ENCODE measurements around the gene NIPSNAP3A.
"Not testable (repeated sequence)": the region's sequence is repeated elsewhere in the genome, so short reads cannot be mapped to it uniquely, and the experiment has no call there.

Gene NIPSNAP3A

GRCh38 chr9:104747565-104748358 is at the start of gene NIPSNAP3A:
TSS of gene NIPSNAP3A (plus strand) at chr9:104747683. CDS start at chr9:104747793, 110 bp downstream.
- no peak for DNase-seq (ENCODE audit: low read depth)

- DNase-seq (ENCODE audit: low read depth) = no peak
These were observed 47.2 kb upstream of the NIPSNAP3A start for GRCh38 chr9:104700306-104700705.

- DNase-seq (ENCODE audit: low read depth) = not testable (repeated sequence)
These were observed 38.7 kb upstream of the NIPSNAP3A start for GRCh38 chr9:104708737-104709136.

- DNase-seq (ENCODE audit: low read depth) = no peak
These were observed 35.9 kb upstream of the NIPSNAP3A start for GRCh38 chr9:104711604-104712003.

- DNase-seq (ENCODE audit: low read depth) = no peak
These were observed 22.5 kb upstream of the NIPSNAP3A start for GRCh38 chr9:104725014-104725413.

GRCh38 chr9:104738452-104738851 is 9.0 kb upstream of the NIPSNAP3A start:
- DNase-seq (ENCODE audit: low read depth) = no peak

GRCh38 chr9:104740621-104741020 is 6.9 kb upstream of the NIPSNAP3A start:
- DNase-seq (ENCODE audit: low read depth) = peak; percentile 57

GRCh38 chr9:104743376-104743985 is 4.0 kb upstream of the NIPSNAP3A start:
- DNase-seq (ENCODE audit: low read depth) = peak; percentile 43

GRCh38 chr9:104745852-104746251 is 1.6 kb upstream of the NIPSNAP3A start:
- no peak for DNase-seq (ENCODE audit: low read depth)

- no peak for DNase-seq (ENCODE audit: low read depth)
These were observed 1.2 kb upstream of the NIPSNAP3A start for GRCh38 chr9:104746285-104746684.

GRCh38 chr9:104746798-104747197 is 685 bp upstream of the NIPSNAP3A start:
- no peak for DNase-seq (ENCODE audit: low read depth)

- no peak for DNase-seq (ENCODE audit: low read depth)
These were observed 278 bp upstream of the NIPSNAP3A start for GRCh38 chr9:104747245-104747564.

- no peak for DNase-seq (ENCODE audit: low read depth)
These were observed 1.0 kb downstream of the NIPSNAP3A start for GRCh38 chr9:104748359-104749031.

- DNase-seq (ENCODE audit: low read depth) = no peak
These were observed 2.8 kb downstream of the NIPSNAP3A start for GRCh38 chr9:104750185-104750767.

GRCh38 chr9:104758974-104759373 is 11.5 kb downstream of the NIPSNAP3A start:
- DNase-seq (ENCODE audit: low read depth) = no peak

- DNase-seq (ENCODE audit: low read depth) = no peak
These were observed 17.7 kb downstream of the NIPSNAP3A start for GRCh38 chr9:104765138-104765537.

- DNase-seq (ENCODE audit: low read depth) = no peak
These were observed 18.5 kb downstream of the NIPSNAP3A start for GRCh38 chr9:104766025-104766424.

- no peak for DNase-seq (ENCODE audit: low read depth)
These were observed 20.0 kb downstream of the NIPSNAP3A start for GRCh38 chr9:104767507-104767906.

- not testable (repeated sequence) for DNase-seq (ENCODE audit: low read depth)
These were observed 21.5 kb downstream of the NIPSNAP3A start for GRCh38 chr9:104769029-104769428.

- no peak for DNase-seq (ENCODE audit: low read depth)
These were observed 22.2 kb downstream of the NIPSNAP3A start for GRCh38 chr9:104769655-104770054.

- DNase-seq (ENCODE audit: low read depth) = no peak
These were observed 25.4 kb downstream of the NIPSNAP3A start for GRCh38 chr9:104772714-104773510.

- no peak for DNase-seq (ENCODE audit: low read depth)
These were observed 26.6 kb downstream of the NIPSNAP3A start for GRCh38 chr9:104774132-104774531.
